PC-3 (cell line): ENCODE measurements around the gene CLMN. TPM values are rescaled to one million over a fixed set of nuclear protein-coding genes. Genes with fewer than 3 reads are reported as not detected.

ENCODE experiments used
- ATAC-seq: fragments of 200-7000 bp; cut with Tn5 transposase; 2 replicates; pipeline ENCODE4 v1.9.1; 2020; ENCODE audit warnings: mild to moderate bottlenecking, moderate library complexity
- BruUV-seq: library from RNA; stranded (reverse); fragments of 400-500 nt; replicated peaks from 2 replicates; lab custom pipeline; 2021; lab: Mats Ljungman, UMichigan
- CTCF ChIA-PET: fragments of 300-600 bp; sonication (Branson Sonifier 250); formaldehyde crosslinking; loops from one replicate; lab custom pipeline; 2022; ENCODE audit warnings: antibody characterized with exemption; lab: Charles Lee
- POLR2A ChIA-PET: fragments of 300-600 bp; sonication (Branson Sonifier 250); formaldehyde crosslinking; loops from one replicate; lab custom pipeline; 2022; ENCODE audit warnings: antibody characterized with exemption; ENCODE audit not compliant: unreplicated experiment; lab: Charles Lee
- DNase-seq: peaks from one replicate; pipeline ENCODE4 v3.0.0-alpha.2; 2015
- H2AFZ ChIP-seq: fragments of 300-600 bp; sonication (generic); 2 replicates; pipeline ENCODE4 v1.6.0; 2016; ENCODE audit warnings: antibody characterized with exemption, low read length
- H3F3A ChIP-seq: fragments of 300-600 bp; sonication (generic); one replicate; pipeline ENCODE4 v1.6.0; 2017; ENCODE audit warnings: antibody characterized with exemption, low read length, control low read depth, mild to moderate bottlenecking; ENCODE audit not compliant: unreplicated experiment
- H3K27ac ChIP-seq: fragments of 300-600 bp; sonication (generic); 2 replicates; pipeline ENCODE4 v1.5.1; 2016; ENCODE audit warnings: mild to moderate bottlenecking, low read length
- H3K27me3 ChIP-seq: fragments of 300-600 bp; sonication (generic); 2 replicates; pipeline ENCODE4 v1.6.1; 2016; ENCODE audit warnings: low read length, mixed read lengths
- H3K36me3 ChIP-seq: fragments of 300-600 bp; sonication (generic); 2 replicates; pipeline ENCODE4 v1.6.1; 2016; ENCODE audit warnings: low read depth, mixed run types, low read length, mixed read lengths
- H3K4me1 ChIP-seq: fragments of 300-600 bp; sonication (generic); 2 replicates; pipeline ENCODE4 v1.5.1; 2016; ENCODE audit warnings: low read length; ENCODE audit not compliant: insufficient read depth
- H3K4me2 ChIP-seq: fragments of 300-600 bp; sonication (generic); 2 replicates; pipeline ENCODE4 v1.6.0; 2016; ENCODE audit warnings: low read length
- H3K4me3 ChIP-seq: fragments of 300-600 bp; sonication (generic); 2 replicates; pipeline ENCODE4 v1.5.1; 2016; ENCODE audit warnings: mild to moderate bottlenecking, low read length, mixed read lengths
- H3K79me2 ChIP-seq: fragments of 300-600 bp; sonication (generic); 2 replicates; pipeline ENCODE4 v1.6.1; 2017; ENCODE audit warnings: low read length, mixed read lengths
- H3K9ac ChIP-seq: fragments of 300-600 bp; sonication (generic); 2 replicates; pipeline ENCODE4 v1.6.0; 2016; ENCODE audit warnings: mild to moderate bottlenecking, low read length
- H3K9me2 ChIP-seq: fragments of 300-600 bp; sonication (generic); replicated peaks from 2 replicates; pipeline ENCODE4 v1.6.1; 2016; ENCODE audit warnings: mixed run types, low read length, mixed read lengths
- H3K9me3 ChIP-seq: fragments of 300-600 bp; sonication (generic); 2 replicates; pipeline ENCODE4 v1.6.1; 2016; ENCODE audit warnings: low read length, mixed read lengths
- H4K20me1 ChIP-seq: fragments of 300-600 bp; sonication (generic); 2 replicates; pipeline ENCODE4 v1.6.1; 2016; ENCODE audit warnings: low read length, mixed read lengths
- EZH2 ChIP-seq: fragments of 300-600 bp; sonication (generic); IDR thresholded peaks from one replicate; pipeline ENCODE4 v1.6.1; 2017; ENCODE audit warnings: antibody characterized with exemption, mild to moderate bottlenecking, low read length; ENCODE audit not compliant: unreplicated experiment
- EZH2phosphoT487 ChIP-seq: fragments of 300-600 bp; sonication (generic); IDR thresholded peaks from 2 replicates; pipeline ENCODE4 v1.6.1; 2018; ENCODE audit warnings: mild to moderate bottlenecking, antibody characterized with exemption, low read length, borderline replicate concordance
- intact Hi-C: fragments of 100-400 bp; cut with micrococcal nuclease; formaldehyde crosslinking; loops from 2 replicates; pipeline ENCODE4 v1.9.0; 2023
- total RNA-seq: library from RNA; depleted of rRNA; stranded (reverse); fragments of >200 nt; gene quantifications from 2 replicates; pipeline ENCODE4 v1.2.3, GENCODE V29; 2014
- TF ChIP-seq, protein P1 (sequence below): fragments of 300-600 bp; sonication (generic); conservative IDR thresholded peaks from 2 replicates; pipeline ENCODE4 v1.5.1; 2017; ENCODE audit warnings: antibody characterized with exemption, low read depth, mild to moderate bottlenecking, low read length

Gene CLMN
- total RNA-seq, 1 experiment from 2014 or later: 3.5 TPM

GRCh38 chr14:95141684-95142083 is 178.0 kb downstream of the CLMN start:
- CTCF ChIA-PET: no interaction called here
- 0 out of 2 replicates have a peak, but pooled peaks cover 9% of the 10 kb centered on the region for H4K20me1 ChIP-seq
- intact Hi-C loops: no loop called here

DNA sequence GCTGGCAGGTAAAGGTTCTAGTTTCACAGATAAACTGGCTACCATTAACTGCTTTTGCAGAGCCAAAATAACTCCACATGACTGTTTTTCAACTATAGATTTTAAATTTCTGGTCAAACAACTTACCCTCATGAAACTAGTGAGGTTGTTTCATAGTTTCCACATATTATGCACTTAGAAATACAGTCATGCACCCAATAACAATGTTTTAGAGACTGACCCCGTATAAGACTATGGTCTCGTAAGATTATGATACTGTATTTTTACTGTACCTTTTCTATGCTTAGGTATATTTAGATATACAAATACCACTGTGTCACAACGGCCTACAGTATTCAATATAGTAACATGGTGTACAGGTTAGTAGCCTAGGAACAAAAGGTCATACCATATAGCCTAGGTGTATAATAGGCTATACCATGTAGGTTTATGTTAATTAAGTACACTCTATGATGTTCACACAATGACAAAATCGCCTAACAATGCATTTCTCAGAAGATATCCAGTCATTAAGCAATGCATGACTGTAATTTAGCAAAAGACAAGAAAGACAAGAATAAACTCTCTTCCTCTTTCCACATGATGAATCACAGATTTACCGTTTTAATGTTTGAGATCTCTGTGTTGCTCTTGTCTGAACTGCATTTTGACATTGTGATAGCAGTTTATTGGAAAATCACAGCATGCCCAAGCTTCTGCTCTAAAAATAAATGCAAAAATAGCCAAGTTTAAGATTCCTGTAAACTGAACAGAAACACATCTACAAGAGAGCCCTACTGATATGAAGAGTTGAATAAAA is 179.4 kb downstream of the CLMN start:
- ChIA-PET CTCF (no interaction called here), POLR2A (no interaction called here)
- DNase-seq: peak; percentile 18
- Histone ChIP-seq H3K9me3 (0 out of 2 replicates have a peak, but pooled peaks cover 2% of the 10 kb centered on the region), H3K4me1 (peaks cover 8% of the 10 kb centered on the region; the same call in 1 of the 2 replicates), H3K27me3 (no peaks in the 10 kb centered on the region), H3K79me2 (peaks cover 92% of the 10 kb centered on the region), H3K4me2 (no peak overlapping the region), H3K36me3 (no peaks in the 10 kb centered on the region; the same call in 1 of the 2 replicates), H2AFZ (no peak overlapping the region), H3K9ac (no peak overlapping the region), H4K20me1 (0 out of 2 replicates have a peak, but pooled peaks cover 10% of the 10 kb centered on the region), H3K9me2 (no peaks in the 10 kb centered on the region), H3K27ac (no peak overlapping the region), H3F3A (no peaks in the 10 kb centered on the region), H3K4me3 (no peak overlapping the region)
- BruUV-seq: no TSS peak
- intact Hi-C loops: no loop called here
- TF ChIP-seq EZH2: no peak
- TF ChIP-seq EZH2phosphoT487: no peak
- TF ChIP-seq, protein P1, sequence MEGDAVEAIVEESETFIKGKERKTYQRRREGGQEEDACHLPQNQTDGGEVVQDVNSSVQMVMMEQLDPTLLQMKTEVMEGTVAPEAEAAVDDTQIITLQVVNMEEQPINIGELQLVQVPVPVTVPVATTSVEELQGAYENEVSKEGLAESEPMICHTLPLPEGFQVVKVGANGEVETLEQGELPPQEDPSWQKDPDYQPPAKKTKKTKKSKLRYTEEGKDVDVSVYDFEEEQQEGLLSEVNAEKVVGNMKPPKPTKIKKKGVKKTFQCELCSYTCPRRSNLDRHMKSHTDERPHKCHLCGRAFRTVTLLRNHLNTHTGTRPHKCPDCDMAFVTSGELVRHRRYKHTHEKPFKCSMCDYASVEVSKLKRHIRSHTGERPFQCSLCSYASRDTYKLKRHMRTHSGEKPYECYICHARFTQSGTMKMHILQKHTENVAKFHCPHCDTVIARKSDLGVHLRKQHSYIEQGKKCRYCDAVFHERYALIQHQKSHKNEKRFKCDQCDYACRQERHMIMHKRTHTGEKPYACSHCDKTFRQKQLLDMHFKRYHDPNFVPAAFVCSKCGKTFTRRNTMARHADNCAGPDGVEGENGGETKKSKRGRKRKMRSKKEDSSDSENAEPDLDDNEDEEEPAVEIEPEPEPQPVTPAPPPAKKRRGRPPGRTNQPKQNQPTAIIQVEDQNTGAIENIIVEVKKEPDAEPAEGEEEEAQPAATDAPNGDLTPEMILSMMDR: no peak
- no peak for ATAC-seq

More at GRCh38 chr14:95141684-95142083, 178.0 kb downstream of the CLMN start:
- ATAC-seq (no peak), DNase-seq (no peak)
- H3K79me2 ChIP-seq: peaks cover 93% of the 10 kb centered on the region
- no peaks in the 10 kb centered on the region for H3K27me3 ChIP-seq
- no peak overlapping the region for H3K27ac ChIP-seq
- H3K36me3 ChIP-seq: peaks cover 8% of the 10 kb centered on the region; the same call in 1 of the 2 replicates
- no peak overlapping the region for H3K9ac ChIP-seq
- POLR2A ChIA-PET: no interaction called here
- TF ChIP-seq EZH2phosphoT487 (no peak), EZH2 (no peak)
- TF ChIP-seq, protein P1: no peak
- H3K4me1 ChIP-seq: peaks cover 8% of the 10 kb centered on the region; the same call in 1 of the 2 replicates
- no peak overlapping the region for H3K4me3 ChIP-seq
- 0 out of 2 replicates have a peak, but pooled peaks cover 4% of the 10 kb centered on the region for H3K9me3 ChIP-seq
- H3K4me2 ChIP-seq: no peak overlapping the region
- H2AFZ ChIP-seq: no peak overlapping the region
- no peaks in the 10 kb centered on the region for H3F3A ChIP-seq
- no peaks in the 10 kb centered on the region for H3K9me2 ChIP-seq
- no TSS peak for BruUV-seq
